HG03095 (cell line): ENCODE measurements around the gene COX6B2.

Source experiments
- ATAC-seq: cut with Tn5 transposase; IDR thresholded peaks from one replicate; pipeline ENCODE4 v1.9.1; 2021; ENCODE audit warnings: moderate library complexity; ENCODE audit not compliant: unreplicated experiment

Gene COX6B2

GRCh38 chr19:55362990-55363716 is 8.6 kb upstream of the COX6B2 start, which contains the start of gene GARIN5B:
Gene GARIN5B (minus strand): TSS chr19:55363260. CDS start chr19:55363066, 194 bp downstream.
- ATAC-seq = no peak

- no peak for ATAC-seq
Observed at GRCh38 chr19:55362174-55362989, 7.9 kb upstream of the COX6B2 start.

GRCh38 chr19:55360902-55361301 is 6.4 kb upstream of the COX6B2 start:
- ATAC-seq = no peak

- no peak for ATAC-seq
Observed at GRCh38 chr19:55358943-55359908, 4.7 kb upstream of the COX6B2 start.

- ATAC-seq = no peak
Observed at GRCh38 chr19:55358493-55358892, 4.0 kb upstream of the COX6B2 start.

- no peak for ATAC-seq
Observed at GRCh38 chr19:55355213-55355821, 798 bp upstream of the COX6B2 start.

GRCh38 chr19:55353803-55354697 is 469 bp downstream of the COX6B2 start:
- ATAC-seq = no peak

GRCh38 chr19:55353356-55353802 is 1.1 kb downstream of the COX6B2 start:
- ATAC-seq = no peak

- no peak for ATAC-seq
Observed at GRCh38 chr19:55352549-55353145, 1.9 kb downstream of the COX6B2 start.

- ATAC-seq = no peak
Observed at GRCh38 chr19:55352040-55352439, 2.5 kb downstream of the COX6B2 start.

GRCh38 chr19:55350620-55351315 is 3.8 kb downstream of the COX6B2 start:
- no peak for ATAC-seq

- ATAC-seq = no peak
Observed at GRCh38 chr19:55348317-55349034, 6.0 kb downstream of the COX6B2 start.

- ATAC-seq = no peak
Observed at GRCh38 chr19:55347442-55348009, 7.0 kb downstream of the COX6B2 start.

GRCh38 chr19:55346725-55347441 is 7.6 kb downstream of the COX6B2 start:
- ATAC-seq = no peak

GRCh38 chr19:55345818-55346724 is 8.4 kb downstream of the COX6B2 start:
- ATAC-seq = no peak
